Endothelial cell of umbilical vein (primary cell): ENCODE data around the gene CAMTA2.
A peak's percentile ranks its signal among the peaks of the same experiment; 100 is the strongest.

Experiments
- CTCF ChIP-seq, 2 donors: IDR thresholded peaks; 1 replicate in 1 of 2; 2 replicates in 1 of 2; pipeline ENCODE4 v1.5.1; 2011; ENCODE audit warnings: low read length in 2 of 2, mild to moderate bottlenecking in 2 of 2, moderate library complexity in 2 of 2, control low read depth in 1 of 2, inconsistent platforms in 1 of 2, low read depth in 1 of 2; ENCODE audit not compliant: insufficient read depth in 1 of 2; ENCODE audit errors: extremely low read depth in 1 of 2
- JUN ChIP-seq: IDR thresholded peaks from 2 replicates; pipeline ENCODE4 v1.6.1; 2011; ENCODE audit warnings: borderline replicate concordance, low read depth; ENCODE audit not compliant: insufficient read length, insufficient read depth
- MAX ChIP-seq: IDR thresholded peaks from 2 replicates; pipeline ENCODE4 v1.6.1; 2011; ENCODE audit not compliant: insufficient read depth, insufficient read length
- MYC ChIP-seq: IDR thresholded peaks from one replicate; pipeline ENCODE4 v1.6.1; 2011; ENCODE audit warnings: mild to moderate bottlenecking, low read depth, low read length
- POLR2A ChIP-seq: IDR thresholded peaks from 2 replicates; pipeline ENCODE4 v1.6.1; 2012; ENCODE audit warnings: low read depth, mild to moderate bottlenecking, control low read depth, low read length
- POLR2AphosphoS5 ChIP-seq: IDR thresholded peaks from 2 replicates; pipeline ENCODE4 v1.6.1; 2012; ENCODE audit warnings: low read depth, mild to moderate bottlenecking, control low read depth, low read length, moderate library complexity; ENCODE audit not compliant: insufficient read depth

- no peak for TF ChIP-seq POLR2A
- no peak for TF ChIP-seq CTCF (IDR thresholded peaks at IDR 0.05; ENCODE audit: extremely low read depth in 1 of 2, insufficient read depth in 1 of 2, low read depth in 1 of 2, low read length in 2 of 2)
- TF ChIP-seq MYC: no peak
- no peak for TF ChIP-seq MAX
- no peak for TF ChIP-seq JUN
- peak; percentile 16 for TF ChIP-seq POLR2AphosphoS5
Observed at GRCh38 chr17:4953451-4953961, 34.0 kb downstream of the CAMTA2 start.
